ENCODE measurements around the gene PPFIBP2.

The PPFIBP2 gene

GRCh38 chr11:7621554-7621953 is 107.8 kb downstream of the PPFIBP2 start:
- TF ChIP-seq CTCF (IDR thresholded peaks at IDR 0.05; ENCODE audit: control extremely low read depth, extremely low read depth, low read depth, missing control alignments): no peak
- POLR2A ChIA-PET: no interaction called here
- no peak for DNase-seq (ENCODE audit: extremely low spot score)
- CTCF ChIA-PET: no interaction called here

GRCh38 chr11:7622721-7623120 is 108.9 kb downstream of the PPFIBP2 start:
- ChIA-PET POLR2A (no interaction called here), CTCF (interaction anchor here (0.8 to 1.2 kb wide), 3 partner anchors 11 to 43 kb away, joined by 3 read pairs; no protein-coding TSS in a partner anchor)
- DNase-seq (ENCODE audit: extremely low spot score): no peak
- TF ChIP-seq CTCF (IDR thresholded peaks at IDR 0.05; ENCODE audit: control extremely low read depth, extremely low read depth, low read depth, missing control alignments): no peak

- POLR2A ChIA-PET: no interaction called here
- CTCF ChIA-PET: interaction anchor here (1.0 to 2.6 kb wide), 2 partner anchors 9 to 14 kb away, joined by 4 to 10 read pairs; no protein-coding TSS in a partner anchor
- TF ChIP-seq CTCF (IDR thresholded peaks at IDR 0.05; ENCODE audit: control extremely low read depth, extremely low read depth, low read depth, missing control alignments): no peak
- DNase-seq (ENCODE audit: extremely low spot score): no peak
Observed at GRCh38 chr11:7628660-7629059, 114.9 kb downstream of the PPFIBP2 start.

GRCh38 chr11:7630002-7630401 is 116.2 kb downstream of the PPFIBP2 start:
- CTCF ChIA-PET: interaction anchor here (0.9 to 1.7 kb wide), 3 partner anchors 11 to 37 kb away, joined by 3 to 5 read pairs (median 3); no protein-coding TSS in a partner anchor
- TF ChIP-seq CTCF (IDR thresholded peaks at IDR 0.05; ENCODE audit: control extremely low read depth, extremely low read depth, low read depth, missing control alignments): no peak
- no peak for DNase-seq (ENCODE audit: extremely low spot score)
- POLR2A ChIA-PET: no interaction called here

- POLR2A ChIA-PET: no interaction called here
- CTCF ChIA-PET: no interaction called here
- no peak for TF ChIP-seq CTCF (IDR thresholded peaks at IDR 0.05; ENCODE audit: control extremely low read depth, extremely low read depth, low read depth, missing control alignments)
- no peak for DNase-seq (ENCODE audit: extremely low spot score)
Observed at GRCh38 chr11:7632211-7632610, 118.4 kb downstream of the PPFIBP2 start.

- POLR2A ChIA-PET: no interaction called here
- DNase-seq (ENCODE audit: extremely low spot score): no peak
- CTCF ChIA-PET: no interaction called here
- no peak for TF ChIP-seq CTCF (IDR thresholded peaks at IDR 0.05; ENCODE audit: control extremely low read depth, extremely low read depth, low read depth, missing control alignments)
Observed at GRCh38 chr11:7635137-7635536, 121.3 kb downstream of the PPFIBP2 start.

GRCh38 chr11:7635708-7636107 is 121.9 kb downstream of the PPFIBP2 start:
- POLR2A ChIA-PET: no interaction called here
- CTCF ChIA-PET: interaction anchor here (1.1 kb wide), 1 partner anchor 13 kb away, joined by 3 read pairs; no protein-coding TSS in a partner anchor
- no peak for DNase-seq (ENCODE audit: extremely low spot score)
- no peak for TF ChIP-seq CTCF (IDR thresholded peaks at IDR 0.05; ENCODE audit: control extremely low read depth, extremely low read depth, low read depth, missing control alignments)
